Neuronal stem cell (in vitro differentiated cells): ENCODE results near the gene ALDH2.
A peak's percentile ranks its signal among the peaks of the same experiment; 100 is the strongest.
"Not testable (repeated sequence)": the region's sequence is repeated elsewhere in the genome, so short reads cannot be mapped to it uniquely, and the experiment has no call there.

Experiments used
- DNase-seq: peaks from one replicate; pipeline ENCODE4 v3.0.0-alpha.2; 2013; ENCODE audit warnings: low spot score
- H2AFZ ChIP-seq: one replicate; pipeline ENCODE4 v1.6.1; 2013; ENCODE audit warnings: mild to moderate bottlenecking, low read length, inconsistent platforms
- H2AK5ac ChIP-seq: 2 replicates; pipeline ENCODE4 v1.6.1; 2013; ENCODE audit warnings: low read depth, mild to moderate bottlenecking, inconsistent platforms, low read length, moderate library complexity, mixed read lengths
- H2BK120ac ChIP-seq: 2 replicates; pipeline ENCODE4 v1.6.1; 2013; ENCODE audit warnings: low read depth, mild to moderate bottlenecking, inconsistent platforms, low read length, moderate library complexity, mixed read lengths
- H2BK12ac ChIP-seq: one replicate; pipeline ENCODE4 v1.6.1; 2013; ENCODE audit warnings: low read length, inconsistent platforms
- H2BK15ac ChIP-seq: 2 replicates; pipeline ENCODE4 v1.6.1; 2013; ENCODE audit warnings: mild to moderate bottlenecking, low read length, inconsistent platforms, mixed read lengths
- H2BK5ac ChIP-seq: one replicate; pipeline ENCODE4 v1.6.1; 2013; ENCODE audit warnings: inconsistent platforms, mild to moderate bottlenecking, low read length, moderate library complexity
- H3K14ac ChIP-seq: one replicate; pipeline ENCODE4 v1.6.1; 2013; ENCODE audit warnings: low read length, inconsistent platforms
- H3K18ac ChIP-seq: 2 replicates; pipeline ENCODE4 v1.6.1; 2013; ENCODE audit warnings: low read length, inconsistent platforms
- H3K23ac ChIP-seq: 2 replicates; pipeline ENCODE4 v1.6.1; 2013; ENCODE audit warnings: low read depth, mild to moderate bottlenecking, mixed read lengths, low read length, inconsistent platforms; ENCODE audit not compliant: poor library complexity
- H3K27ac ChIP-seq: replicated peaks from 3 replicates; pipeline ENCODE4 v1.5.1; 2013; ENCODE audit warnings: low read length, inconsistent platforms
- H3K27me3 ChIP-seq, 3 experiments: 2 replicates each; pipeline ENCODE4 v1.6.1; 2013; ENCODE audit warnings: low read length in 3 of 3, mild to moderate bottlenecking in 2 of 3, inconsistent platforms in 1 of 3, low read depth in 1 of 3, mixed read lengths in 1 of 3, moderate library complexity in 1 of 3; ENCODE audit not compliant: control insufficient read depth in 3 of 3, insufficient read depth in 3 of 3
- H3K36me3 ChIP-seq, 2 donors: replicated peaks in 1 of 2; 2 replicates each; pipeline ENCODE4 v1.6.1; 2013; ENCODE audit warnings: low read length in 2 of 2; ENCODE audit not compliant: control insufficient read depth in 2 of 2, insufficient read depth in 2 of 2
- H3K4ac ChIP-seq: 2 replicates; pipeline ENCODE4 v1.6.1; 2013; ENCODE audit warnings: inconsistent platforms, mild to moderate bottlenecking, low read length, moderate library complexity
- H3K4me1 ChIP-seq, 2 donors: 1 replicate in 1 of 2; 2 replicates in 1 of 2; pipeline ENCODE4 v1.6.1; 2013; ENCODE audit warnings: low read length in 2 of 2, low read depth in 1 of 2; ENCODE audit not compliant: control insufficient read depth in 2 of 2, insufficient read depth in 1 of 2
- H3K4me2 ChIP-seq: one replicate; pipeline ENCODE4 v1.6.1; 2013; ENCODE audit warnings: mild to moderate bottlenecking, low read length, inconsistent platforms; ENCODE audit not compliant: insufficient read depth, poor library complexity, severe bottlenecking
- H3K4me3 ChIP-seq, 2 donors: 2 replicates each; pipeline ENCODE4 v1.5.1; 2013; ENCODE audit warnings: low read length in 2 of 2, mild to moderate bottlenecking in 2 of 2, inconsistent platforms in 1 of 2, moderate library complexity in 1 of 2
- H3K79me1 ChIP-seq: one replicate; pipeline ENCODE4 v1.6.1; 2013; ENCODE audit warnings: low read depth, mild to moderate bottlenecking, inconsistent platforms, low read length, moderate library complexity
- H3K9ac ChIP-seq: one replicate; pipeline ENCODE4 v1.6.1; 2013; ENCODE audit warnings: mild to moderate bottlenecking, low read depth, low read length, inconsistent platforms; ENCODE audit not compliant: poor library complexity
- H3K9me3 ChIP-seq, 2 donors: replicated peaks in 1 of 2; 2 replicates each; pipeline versions ENCODE3 to v1.6.1; 2013; ENCODE audit warnings: low read length in 2 of 2, mild to moderate bottlenecking in 2 of 2, inconsistent platforms in 1 of 2, low read depth in 1 of 2, mixed read lengths in 1 of 2, moderate library complexity in 1 of 2; ENCODE audit not compliant: control insufficient read depth in 2 of 2, insufficient read depth in 1 of 2
- H4K8ac ChIP-seq: one replicate; pipeline ENCODE4 v1.6.1; 2013; ENCODE audit warnings: low read depth, mild to moderate bottlenecking, inconsistent platforms, low read length, moderate library complexity
- H4K91ac ChIP-seq: one replicate; pipeline ENCODE4 v1.6.1; 2013; ENCODE audit warnings: low read length, low read depth, mild to moderate bottlenecking, inconsistent platforms; ENCODE audit not compliant: poor library complexity
- WGBS, 2 donors: extraction: QIAGEN DNeasy Blood & Tissue Kit; methylation state at CpG; one replicate each; pipeline ENCODE4 v1.1.7; 2013; ENCODE audit warnings: missing lambda C conversion rate in 2 of 2, mixed read lengths in 1 of 2; ENCODE audit not compliant: insufficient read length in 2 of 2, insufficient replicate concordance in 1 of 2; ENCODE audit errors: extremely low coverage in 2 of 2; 5-methylcytosine and 5-hydroxymethylcytosine counted together

The ALDH2 gene

GRCh38 chr12:111835531-111836181 lies 68.9 kb downstream of the ALDH2 start:
- not testable (repeated sequence) for H3K9ac ChIP-seq, H3K23ac ChIP-seq, H3K79me1 ChIP-seq, H3K9me3 ChIP-seq, H2AK5ac ChIP-seq, H3K4ac ChIP-seq, H2AFZ ChIP-seq, H4K91ac ChIP-seq, H3K27me3 ChIP-seq, H3K18ac ChIP-seq, H4K8ac ChIP-seq, H3K27ac ChIP-seq, DNase-seq, H3K4me3 ChIP-seq, H3K14ac ChIP-seq, H2BK120ac ChIP-seq, H2BK5ac ChIP-seq, H3K4me2 ChIP-seq, H2BK15ac ChIP-seq, H3K4me1 ChIP-seq
- Histone ChIP-seq H2BK12ac (peak overlapping the region; percentile 41), H3K36me3 (peaks cover 6 to 13% of the 10 kb centered on the region in 2 donors)
- WGBS, 2 donors = no CpG with 5 or more reads among the region's 28 CpGs

GRCh38 chr12:111838353-111838752 lies 71.6 kb downstream of the ALDH2 start:
- H3K4me1 ChIP-seq = peaks cover 4 to 5% of the 10 kb centered on the region in 2 donors
- no peak overlapping the region for H3K27ac ChIP-seq
- no peak overlapping the region for H3K4me2 ChIP-seq
- H4K91ac ChIP-seq = no peak overlapping the region
- no peak overlapping the region for H3K4ac ChIP-seq
- peaks cover 0 to 1% of the 10 kb centered on the region in 2 donors for H3K9me3 ChIP-seq
- no peak for DNase-seq
- no peak overlapping the region for H3K14ac ChIP-seq
- H3K23ac ChIP-seq = no peak overlapping the region
- no peak overlapping the region for H3K9ac ChIP-seq
- peaks cover 6 to 13% of the 10 kb centered on the region in 2 donors for H3K36me3 ChIP-seq
- no peak overlapping the region for H2BK120ac ChIP-seq
- no CpG with 5 or more reads among the region's 3 CpGs for WGBS, 2 donors
- no peak overlapping the region for H2BK15ac ChIP-seq
- no peaks in the 10 kb centered on the region for H3K27me3 ChIP-seq
- no peak overlapping the region for H2AK5ac ChIP-seq
- no peak overlapping the region for H4K8ac ChIP-seq
- H3K79me1 ChIP-seq = peaks cover 9% of the 10 kb centered on the region
- H2BK12ac ChIP-seq = no peak overlapping the region
- H3K4me3 ChIP-seq = no peak overlapping the region
- H2AFZ ChIP-seq = no peak overlapping the region
- no peak overlapping the region for H2BK5ac ChIP-seq
- no peak overlapping the region for H3K18ac ChIP-seq

DNA sequence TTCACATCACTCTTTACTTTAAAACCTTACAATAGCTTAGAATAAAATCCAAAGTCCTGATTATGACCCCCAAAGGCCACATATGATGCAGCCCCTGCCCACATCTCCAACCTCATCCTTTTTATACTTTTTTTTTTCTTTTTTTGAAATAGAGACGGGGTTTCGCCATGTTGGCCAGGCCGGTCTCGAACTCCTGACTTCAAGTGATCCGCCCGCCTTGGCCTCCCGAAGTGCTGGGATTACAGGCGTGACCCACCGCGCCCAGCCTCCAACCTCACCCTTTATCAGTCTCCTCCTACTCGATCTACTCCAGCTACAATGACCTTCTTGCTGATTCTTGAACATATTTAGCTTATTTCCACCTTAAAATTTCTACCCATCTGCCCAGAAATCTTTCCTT lies 74.1 kb downstream of the ALDH2 start:
- H4K91ac ChIP-seq = no peak overlapping the region
- H3K27ac ChIP-seq = no peak overlapping the region
- H2AK5ac ChIP-seq = no peak overlapping the region
- H3K79me1 ChIP-seq = peaks cover 16% of the 10 kb centered on the region
- H3K4me3 ChIP-seq = peak overlapping the region; percentile 63 to 93
- no peak overlapping the region for H3K4ac ChIP-seq
- H2BK15ac ChIP-seq = no peak overlapping the region
- H2BK120ac ChIP-seq = no peak overlapping the region
- no peaks in the 10 kb centered on the region for H3K27me3 ChIP-seq
- peaks cover 0 to 1% of the 10 kb centered on the region in 2 donors for H3K9me3 ChIP-seq
- H3K18ac ChIP-seq = no peak overlapping the region
- no peak overlapping the region for H4K8ac ChIP-seq
- peak overlapping the region; percentile 55 for H3K4me2 ChIP-seq
- H3K9ac ChIP-seq = no peak overlapping the region
- H3K23ac ChIP-seq = no peak overlapping the region
- peaks cover 8 to 36% of the 10 kb centered on the region in 2 donors for H3K36me3 ChIP-seq
- H2AFZ ChIP-seq = peak overlapping the region; percentile 97
- DNase-seq = no peak
- no peak overlapping the region for H2BK12ac ChIP-seq
- H3K14ac ChIP-seq = no peak overlapping the region
- no peak overlapping the region for H2BK5ac ChIP-seq
- no CpG with 5 or more reads among the region's 11 CpGs for WGBS, 2 donors
- peaks cover 4 to 7% of the 10 kb centered on the region in 2 donors for H3K4me1 ChIP-seq

DNA sequence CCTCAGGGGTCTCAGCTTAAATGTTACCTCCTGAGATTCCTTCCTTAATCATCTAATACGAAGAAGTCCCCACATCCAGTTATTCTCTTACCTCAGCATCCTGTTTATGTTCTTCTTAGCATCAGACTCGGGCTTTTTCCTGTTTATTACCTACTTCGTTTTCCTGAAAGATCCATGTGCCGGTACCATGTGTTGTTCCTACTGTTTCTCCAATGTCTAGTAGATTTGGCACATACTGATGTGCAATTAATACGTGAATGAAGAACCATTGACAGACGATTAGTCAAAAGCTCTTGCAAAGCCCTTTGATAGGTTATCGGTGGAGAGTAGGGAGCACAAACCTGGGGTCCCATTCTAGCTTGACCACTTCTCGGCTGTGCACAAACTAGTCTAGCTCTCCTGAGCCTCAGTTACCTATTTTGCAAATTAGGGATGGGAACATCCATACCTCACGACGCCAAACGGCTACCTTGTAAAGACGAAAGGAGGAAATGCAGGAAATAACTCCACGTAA lies 74.6 kb downstream of the ALDH2 start:
- no peak overlapping the region for H4K91ac ChIP-seq
- H2BK5ac ChIP-seq = no peak overlapping the region
- H3K9ac ChIP-seq = peak overlapping the region; percentile 94
- H3K27me3 ChIP-seq = no peaks in the 10 kb centered on the region
- H2BK120ac ChIP-seq = no peak overlapping the region
- peak overlapping the region; percentile 97 for H2AFZ ChIP-seq
- no peak overlapping the region for H4K8ac ChIP-seq
- peaks cover 19% of the 10 kb centered on the region for H3K79me1 ChIP-seq
- peaks cover 4 to 7% of the 10 kb centered on the region in 2 donors for H3K4me1 ChIP-seq
- no peak for DNase-seq
- peaks cover 10 to 41% of the 10 kb centered on the region in 2 donors for H3K36me3 ChIP-seq
- H2BK15ac ChIP-seq = no peak overlapping the region
- no peak overlapping the region for H2AK5ac ChIP-seq
- H3K23ac ChIP-seq = no peak overlapping the region
- H3K14ac ChIP-seq = no peak overlapping the region
- no peak overlapping the region for H2BK12ac ChIP-seq
- peak overlapping the region; percentile 1 for H3K27ac ChIP-seq
- peak overlapping the region; percentile 55 for H3K4me2 ChIP-seq
- peak overlapping the region; percentile 63 to 93 for H3K4me3 ChIP-seq
- H3K4ac ChIP-seq = no peak overlapping the region
- peak overlapping the region; percentile 32 for H3K18ac ChIP-seq
- no CpG with 5 or more reads among the region's 13 CpGs for WGBS, 2 donors
- H3K9me3 ChIP-seq = peaks cover 0 to 1% of the 10 kb centered on the region in 2 donors
